GM12878 (cell line): ENCODE data around the gene BCAT1. TPM values are rescaled to one million over a fixed set of nuclear protein-coding genes. Genes with fewer than 3 reads are reported as not detected.

Experiments used
- BACH1 ChIP-seq: fragments of 450-650 bp; IDR thresholded peaks from 2 replicates; pipeline ENCODE4 v1.6.1; 2017; ENCODE audit warnings: mild to moderate bottlenecking, borderline replicate concordance
- BCL11A ChIP-seq: IDR thresholded peaks from 2 replicates; pipeline ENCODE4 v1.6.1; 2011; ENCODE audit warnings: low read depth, low read length
- BRCA1 ChIP-seq: IDR thresholded peaks from 2 replicates; pipeline ENCODE4 v1.6.1; 2011; ENCODE audit warnings: low read depth, low read length, improper control_type of control experiment
- ESRRA ChIP-seq: IDR thresholded peaks from 2 replicates; pipeline ENCODE4 v1.6.1; 2012; ENCODE audit warnings: mild to moderate bottlenecking, low read length, improper control_type of control experiment
- HDAC6 ChIP-seq: fragments of 200-600 bp; sonication (generic); IDR thresholded peaks from one replicate; pipeline ENCODE4 v1.8.0; 2017; ENCODE audit warnings: antibody characterized with exemption; ENCODE audit not compliant: unreplicated experiment
- IKZF1 ChIP-seq: fragments of 450-650 bp; conservative IDR thresholded peaks from 2 replicates; pipeline ENCODE4 v1.6.1; 2017; ENCODE audit warnings: antibody characterized with exemption, mild to moderate bottlenecking
- JUND ChIP-seq: IDR thresholded peaks from 2 replicates; pipeline ENCODE4 v1.6.1; 2012; ENCODE audit warnings: low read depth, mild to moderate bottlenecking, low read length, improper control_type of control experiment, moderate library complexity
- MEF2A ChIP-seq: IDR thresholded peaks from 2 replicates; pipeline ENCODE4 v1.6.1; 2011; ENCODE audit warnings: low read depth, mild to moderate bottlenecking, low read length, moderate library complexity; ENCODE audit not compliant: insufficient read depth
- MLLT1 ChIP-seq: fragments of 450-650 bp; IDR thresholded peaks from 2 replicates; pipeline ENCODE4 v1.6.1; 2016; ENCODE audit warnings: mild to moderate bottlenecking
- MTA3 ChIP-seq: IDR thresholded peaks from 2 replicates; pipeline ENCODE4 v1.6.1; 2012; ENCODE audit warnings: low read length, inconsistent platforms, borderline replicate concordance
- NFIC ChIP-seq: IDR thresholded peaks from 2 replicates; pipeline ENCODE4 v1.6.1; 2012; ENCODE audit warnings: low read depth, mild to moderate bottlenecking, inconsistent platforms, low read length, moderate library complexity
- NFYB ChIP-seq: IDR thresholded peaks from 2 replicates; pipeline ENCODE4 v1.6.1; 2011; ENCODE audit warnings: low read depth, mild to moderate bottlenecking, low read length, improper control_type of control experiment, moderate library complexity; ENCODE audit not compliant: insufficient read depth
- NR2C1 ChIP-seq: fragments of 450-650 bp; IDR thresholded peaks from 2 replicates; pipeline ENCODE4 v1.6.1; 2017; ENCODE audit warnings: antibody characterized with exemption, mild to moderate bottlenecking, moderate library complexity
- NR2F1 ChIP-seq: fragments of 450-650 bp; conservative IDR thresholded peaks from 2 replicates; pipeline ENCODE4 v1.6.1; 2017; ENCODE audit warnings: mild to moderate bottlenecking
- RB1 ChIP-seq: fragments of 450-650 bp; formaldehyde crosslinking; IDR thresholded peaks from 2 replicates; pipeline ENCODE4 v1.6.1; 2017; ENCODE audit warnings: mild to moderate bottlenecking, borderline replicate concordance
- REST ChIP-seq: IDR thresholded peaks from 2 replicates; pipeline ENCODE4 v1.6.1; 2012; ENCODE audit warnings: mild to moderate bottlenecking, low read depth, low read length
- SKIL ChIP-seq: fragments of 450-650 bp; IDR thresholded peaks from 2 replicates; pipeline ENCODE4 v1.6.1; 2017; ENCODE audit warnings: mild to moderate bottlenecking, low read depth, inconsistent platforms; ENCODE audit not compliant: poor library complexity, severe bottlenecking
- polyA plus RNA-seq, 11 experiments: library from polyadenylated mRNA; depleted of rRNA in 4 of 11; unstranded in 6 of 11; stranded (reverse) in 5 of 11; fragments of >200 nt; fragmentation: Nextera tagmentation in 4 of 11; fragmentation: Illumina TruSeq in 1 of 11; extraction: Ambion mirVana in 4 of 11; extraction: Trizol in 1 of 11; gene quantifications; 1 replicate in 1 of 11; 2 replicates in 10 of 11; pipeline versions ENCODE4 v1.2.1 to v1.2.3, GENCODE V29; 2011 to 2016; ENCODE audit warnings: inconsistent platforms in 2 of 11, missing spikeins in 2 of 11, low read depth in 1 of 11
- total RNA-seq, 4 experiments: library from RNA; depleted of rRNA in 3 of 4; stranded (reverse); fragments of >200 nt in 3 of 4; fragmentation: Illumina TruSeq in 1 of 4; extraction: Trizol in 1 of 4; gene quantifications; 2 replicates each; pipeline versions ENCODE4 v1.2.1 to v1.2.3, GENCODE V29; 2013 to 2021
- TF ChIP-seq, protein P1 (sequence below): IDR thresholded peaks from 2 replicates; pipeline ENCODE4 v1.6.1; 2011; ENCODE audit warnings: mild to moderate bottlenecking, low read depth, low read length, moderate library complexity; ENCODE audit not compliant: insufficient replicate concordance

The BCAT1 gene
- total and polyA plus RNA-seq, 10 of the 15 experiments (the other 5 are each of a cell fraction or from before 2014, with no cell fraction given) = 26.2 to 187 (median 81.9) TPM

- no peak for TF ChIP-seq SKIL
- peak; percentile 78 for TF ChIP-seq NFIC
- TF ChIP-seq NR2C1 = no peak
- TF ChIP-seq IKZF1 = peak; percentile 25; the same call in 1 of the 2 replicates
- no peak for TF ChIP-seq BACH1
- TF ChIP-seq NR2F1 = 0 out of 2 replicates have a peak, but pooled peaks have one; percentile 11
- TF ChIP-seq MEF2A = peak; percentile 90
- TF ChIP-seq REST = no peak
- no peak for TF ChIP-seq MLLT1
- 0 out of 2 replicates have a peak, but pooled peaks have one; percentile 2 for TF ChIP-seq MTA3
- TF ChIP-seq BRCA1 = no peak
- TF ChIP-seq, protein P1, sequence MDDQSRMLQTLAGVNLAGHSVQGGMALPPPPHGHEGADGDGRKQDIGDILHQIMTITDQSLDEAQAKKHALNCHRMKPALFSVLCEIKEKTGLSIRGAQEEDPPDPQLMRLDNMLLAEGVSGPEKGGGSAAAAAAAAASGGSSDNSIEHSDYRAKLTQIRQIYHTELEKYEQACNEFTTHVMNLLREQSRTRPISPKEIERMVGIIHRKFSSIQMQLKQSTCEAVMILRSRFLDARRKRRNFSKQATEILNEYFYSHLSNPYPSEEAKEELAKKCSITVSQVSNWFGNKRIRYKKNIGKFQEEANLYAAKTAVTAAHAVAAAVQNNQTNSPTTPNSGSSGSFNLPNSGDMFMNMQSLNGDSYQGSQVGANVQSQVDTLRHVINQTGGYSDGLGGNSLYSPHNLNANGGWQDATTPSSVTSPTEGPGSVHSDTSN = no peak
- no peak for TF ChIP-seq RB1
- no peak for TF ChIP-seq NFYB
- no peak for TF ChIP-seq ESRRA
- 0 out of 2 replicates have a peak, but pooled peaks have one; percentile 17 for TF ChIP-seq BCL11A
- no peak for TF ChIP-seq JUND
- TF ChIP-seq HDAC6 = no peak
Observed at GRCh38 chr12:24996102-24996797, 47.3 kb upstream of the BCAT1 start (continued).
